ENCODE results near the gene FBXO48. TPM values are rescaled to one million over a fixed set of nuclear protein-coding genes. Genes with fewer than 3 reads are reported as not detected.

Gene FBXO48
- 0.72 and 0.88 TPM in 2 replicates for total RNA-seq

GRCh38 chr2:68467077-68467960 lies at the start of gene FBXO48, which contains the start of gene APLF:
FBXO48 (minus strand) TSS chr2:68467294; CDS start chr2:68465145, 2,149 bp downstream.
APLF (plus strand) TSS chr2:68467585; CDS start chr2:68467732, 147 bp downstream.
- peak within 1 kb of the TSS; percentile 96 for H3K4me3 ChIP-seq (ENCODE audit: insufficient read depth, low read length)
- DNase-seq (ENCODE audit: insufficient read length, low spot score, missing footprints): peak; percentile 96
- no peaks in the 10 kb centered on the region for H3K36me3 ChIP-seq (ENCODE audit: insufficient read depth, low read length)
- H2AFZ ChIP-seq (ENCODE audit: low read length): peak within 1 kb of the TSS; percentile 99
- H3K27me3 ChIP-seq (ENCODE audit: insufficient read depth, low read length): no peaks in the 10 kb centered on the region
- peak within 1 kb of the TSS; percentile 85 for H3K27ac ChIP-seq (ENCODE audit: low read depth, low read length)
- H3K4me1 ChIP-seq (ENCODE audit: insufficient read depth, low read length): peaks cover 32% of the 10 kb centered on the region
- TF ChIP-seq CTCF (IDR thresholded peaks at IDR 0.05; ENCODE audit: extremely low read depth, low read depth, low read length): no peak
- H3K9me3 ChIP-seq (ENCODE audit: low read depth, low read length): no peaks in the 10 kb centered on the region
- H3K79me2 ChIP-seq (ENCODE audit: insufficient read depth, low read length): peaks cover 11% of the 10 kb centered on the region
- H4K20me1 ChIP-seq (ENCODE audit: insufficient read depth, low read length): no peaks in the 10 kb centered on the region
- peak within 1 kb of the TSS; percentile 96 for H3K4me2 ChIP-seq (ENCODE audit: insufficient read depth, low read length)

- Histone ChIP-seq H3K4me1 (ENCODE audit: insufficient read depth, low read length) (no peaks in the 10 kb centered on the region), H3K4me2 (ENCODE audit: insufficient read depth, low read length) (no peak overlapping the region), H3K36me3 (ENCODE audit: insufficient read depth, low read length) (no peaks in the 10 kb centered on the region), H3K79me2 (ENCODE audit: insufficient read depth, low read length) (no peaks in the 10 kb centered on the region), H4K20me1 (ENCODE audit: insufficient read depth, low read length) (no peaks in the 10 kb centered on the region), H3K4me3 (ENCODE audit: insufficient read depth, low read length) (no peak overlapping the region), H2AFZ (ENCODE audit: low read length) (no peak overlapping the region), H3K9me3 (ENCODE audit: low read depth, low read length) (no peaks in the 10 kb centered on the region), H3K27ac (ENCODE audit: low read depth, low read length) (no peak overlapping the region), H3K27me3 (ENCODE audit: insufficient read depth, low read length) (no peaks in the 10 kb centered on the region)
- TF ChIP-seq CTCF (IDR thresholded peaks at IDR 0.05; ENCODE audit: extremely low read depth, low read depth, low read length): no peak
- DNase-seq (ENCODE audit: insufficient read length, low spot score, missing footprints): no peak
Observed at GRCh38 chr2:68516051-68516955, 49.2 kb upstream of the FBXO48 start.

GRCh38 chr2:68514316-68514929 lies 47.3 kb upstream of the FBXO48 start:
- Histone ChIP-seq H2AFZ (ENCODE audit: low read length) (no peak overlapping the region), H3K27ac (ENCODE audit: low read depth, low read length) (no peak overlapping the region), H3K36me3 (ENCODE audit: insufficient read depth, low read length) (no peaks in the 10 kb centered on the region), H3K27me3 (ENCODE audit: insufficient read depth, low read length) (no peaks in the 10 kb centered on the region), H4K20me1 (ENCODE audit: insufficient read depth, low read length) (no peaks in the 10 kb centered on the region), H3K79me2 (ENCODE audit: insufficient read depth, low read length) (no peaks in the 10 kb centered on the region), H3K4me1 (ENCODE audit: insufficient read depth, low read length) (no peaks in the 10 kb centered on the region), H3K9me3 (ENCODE audit: low read depth, low read length) (no peaks in the 10 kb centered on the region), H3K4me2 (ENCODE audit: insufficient read depth, low read length) (no peak overlapping the region), H3K4me3 (ENCODE audit: insufficient read depth, low read length) (no peak overlapping the region)
- no peak for DNase-seq (ENCODE audit: insufficient read length, low spot score, missing footprints)
- TF ChIP-seq CTCF (IDR thresholded peaks at IDR 0.05; ENCODE audit: extremely low read depth, low read depth, low read length): no peak
